K562 (cell line): Measurements from ENCODE around the gene CBL.

Source experiments
- BRCA1 ChIP-seq, 2 experiments: fragments of 450-650 bp in 1 of 2; sonication (generic) in 1 of 2; formaldehyde crosslinking in 1 of 2; IDR thresholded peaks; 2 replicates each; pipeline versions ENCODE4 v1.5.0 to v1.6.1; 2017 to 2020; ENCODE audit warnings: mild to moderate bottlenecking in 1 of 2, missing genetic modification reagents in 1 of 2
- CTCF ChIP-seq, 3 experiments: IDR thresholded peaks in 2 of 3; conservative IDR thresholded peaks in 1 of 3; 2 replicates each; pipeline ENCODE4 v1.5.1; 2011 to 2012; ENCODE audit warnings: low read length in 3 of 3, mild to moderate bottlenecking in 3 of 3, control low read depth in 2 of 3, improper control_type of control experiment in 1 of 3, inconsistent platforms in 1 of 3, low read depth in 1 of 3, mixed read lengths in 1 of 3, moderate library complexity in 1 of 3; ENCODE audit not compliant: insufficient read depth in 2 of 3
- MYC ChIP-seq, 2 experiments: fragments of 250-450 bp in 1 of 2; sonication (Bioruptor Pico) in 1 of 2; IDR thresholded peaks; 2 replicates each; pipeline versions ENCODE4 v1.5.1 to v1.6.1; 2012 to 2021; ENCODE audit warnings: low read depth in 2 of 2, borderline replicate concordance in 1 of 2, improper control_type of control experiment in 1 of 2, low read length in 1 of 2, mild to moderate bottlenecking in 1 of 2, moderate library complexity in 1 of 2
- SMARCB1 ChIP-seq: IDR thresholded peaks from 2 replicates; pipeline ENCODE4 v1.6.1; 2011; ENCODE audit warnings: improper control_type of control experiment, low read depth; ENCODE audit not compliant: insufficient read length

- TF ChIP-seq BRCA1 (IDR thresholded peaks at IDR 0.05) (no peak), BRCA1 (CRISPR knock-in tag; IDR thresholded peaks at IDR 0.05) (no peak), CTCF (IDR thresholded peaks at IDR 0.05 in 2 of 3, conservative IDR thresholded peaks at IDR 0.05 in 1 of 3; ENCODE audit: insufficient read depth in 2 of 3, low read depth in 1 of 3, low read length in 3 of 3) (no peak), SMARCB1 (no peak), MYC (IDR thresholded peaks at IDR 0.05; ENCODE audit: low read depth, low read length) (no peak), MYC (CRISPR knock-in tag; IDR thresholded peaks at IDR 0.05; ENCODE audit: borderline replicate concordance, low read depth) (no peak)
Measured at GRCh38 chr11:119305556-119306372, 99.6 kb downstream of the CBL start.
